OCI-LY1 (cell line): ENCODE data around the gene CENPT.

ENCODE experiments used
- H2AFZ ChIP-seq: fragments of 200-600 bp; sonication (generic), shearing (Covaris generic); 2 replicates; pipeline ENCODE4 v1.6.0; 2014; ENCODE audit warnings: antibody characterized with exemption, mild to moderate bottlenecking, low read length
- H3F3A ChIP-seq: fragments of 200-600 bp; sonication (generic), shearing (Covaris generic); 2 replicates; pipeline ENCODE4 v1.6.0; 2014; ENCODE audit warnings: mild to moderate bottlenecking, antibody characterized with exemption, low read length, moderate library complexity; ENCODE audit not compliant: insufficient read depth
- H3K27ac ChIP-seq: fragments of 200-600 bp; sonication (generic); 2 replicates; pipeline ENCODE4 v1.5.1; 2014; ENCODE audit warnings: low read length, mixed run types, mild to moderate bottlenecking, low read depth; ENCODE audit not compliant: poor library complexity, severe bottlenecking
- H3K27me3 ChIP-seq: fragments of 200-600 bp; sonication (generic); 2 replicates; pipeline ENCODE4 v1.6.0; 2014; ENCODE audit warnings: antibody characterized with exemption, mild to moderate bottlenecking, low read length, moderate library complexity; ENCODE audit not compliant: insufficient read depth
- H3K36me3 ChIP-seq: fragments of 200-600 bp; sonication (generic); 2 replicates; pipeline ENCODE4 v1.6.1; 2014; ENCODE audit warnings: mild to moderate bottlenecking, antibody characterized with exemption, low read length, moderate library complexity, mixed read lengths; ENCODE audit not compliant: insufficient read depth
- H3K4me1 ChIP-seq: fragments of 200-600 bp; sonication (generic); 2 replicates; pipeline ENCODE4 v1.5.1; 2014; ENCODE audit warnings: mild to moderate bottlenecking, low read length, moderate library complexity; ENCODE audit not compliant: insufficient read depth, severe bottlenecking
- H3K4me2 ChIP-seq: fragments of 200-600 bp; sonication (generic), shearing (Covaris generic); 2 replicates; pipeline ENCODE4 v1.6.1; 2014; ENCODE audit warnings: low read length
- H3K4me3 ChIP-seq: fragments of 200-600 bp; sonication (generic); 2 replicates; pipeline ENCODE4 v1.5.1; 2014; ENCODE audit warnings: low read length, low read depth, mild to moderate bottlenecking, mixed read lengths; ENCODE audit not compliant: poor library complexity, severe bottlenecking
- H3K79me2 ChIP-seq: fragments of 200-600 bp; shearing (Covaris generic); 2 replicates; pipeline ENCODE4 v1.6.1; 2016; ENCODE audit warnings: mixed run types, low read length, mixed read lengths; ENCODE audit not compliant: insufficient read depth
- H3K9ac ChIP-seq: fragments of 200-600 bp; sonication (generic), shearing (Covaris generic); 2 replicates; pipeline ENCODE4 v1.6.1; 2014; ENCODE audit warnings: mild to moderate bottlenecking, low read length, mixed read lengths
- H3K9me2 ChIP-seq: fragments of 200-600 bp; sonication (generic), shearing (Covaris generic); 2 replicates; pipeline ENCODE4 v1.6.1; 2014; ENCODE audit warnings: low read depth, mild to moderate bottlenecking, low read length, mixed read lengths
- H3K9me3 ChIP-seq: fragments of 200-600 bp; shearing (Covaris generic); 2 replicates; pipeline ENCODE4 v1.6.1; 2014; ENCODE audit warnings: low read length, mixed read lengths
- H4K20me1 ChIP-seq: fragments of 200-600 bp; sonication (generic), shearing (Covaris generic); 2 replicates; pipeline ENCODE4 v1.6.0; 2016; ENCODE audit warnings: mild to moderate bottlenecking, low read length; ENCODE audit not compliant: insufficient read depth
- EZH2 ChIP-seq: fragments of 200-600 bp; sonication (generic), shearing (Covaris generic); IDR thresholded peaks from 2 replicates; pipeline ENCODE4 v1.8.0; 2017; ENCODE audit warnings: borderline replicate concordance, mixed run types, mild to moderate bottlenecking, antibody characterized with exemption, low read length, moderate library complexity, mixed read lengths
- TF ChIP-seq, protein P1 (sequence below): fragments of 200-600 bp; sonication (generic), shearing (Covaris generic); IDR thresholded peaks from 2 replicates; pipeline ENCODE4 v1.5.1; 2017; ENCODE audit warnings: mild to moderate bottlenecking, antibody characterized with exemption, low read length, moderate library complexity, mixed read lengths

CENPT gene

DNA sequence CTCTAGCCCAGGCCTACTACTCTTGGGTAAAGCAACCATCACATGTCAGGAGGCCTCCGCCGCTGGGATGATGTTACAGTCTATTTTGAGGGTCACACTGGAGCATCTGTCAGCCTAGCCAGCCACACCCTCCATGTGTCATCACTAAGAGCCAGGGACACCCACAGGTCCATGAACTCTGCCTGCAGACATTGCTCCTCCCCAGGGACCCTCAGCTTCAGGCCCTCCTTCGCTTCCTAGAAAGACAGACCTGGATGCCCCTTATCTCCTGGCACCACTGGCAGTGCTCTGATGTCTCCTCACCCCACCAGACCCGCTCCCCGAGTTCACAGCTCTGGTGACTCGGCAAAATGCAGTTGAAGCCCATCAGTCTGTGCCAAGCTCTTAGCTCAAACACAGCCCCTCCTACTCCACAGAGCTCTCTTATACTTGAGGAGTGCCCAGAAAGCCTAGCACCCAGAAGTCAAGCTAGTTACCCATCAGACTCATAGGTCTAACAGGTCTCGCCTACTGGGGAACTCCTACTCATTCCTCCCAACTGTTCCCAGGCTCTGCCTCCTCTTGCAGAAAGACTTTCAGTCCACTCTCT, 47.1 kb downstream of the CENPT start:
- H3K36me3 ChIP-seq: peaks cover 44% of the 10 kb centered on the region; the same call in 1 of the 2 replicates

DNA sequence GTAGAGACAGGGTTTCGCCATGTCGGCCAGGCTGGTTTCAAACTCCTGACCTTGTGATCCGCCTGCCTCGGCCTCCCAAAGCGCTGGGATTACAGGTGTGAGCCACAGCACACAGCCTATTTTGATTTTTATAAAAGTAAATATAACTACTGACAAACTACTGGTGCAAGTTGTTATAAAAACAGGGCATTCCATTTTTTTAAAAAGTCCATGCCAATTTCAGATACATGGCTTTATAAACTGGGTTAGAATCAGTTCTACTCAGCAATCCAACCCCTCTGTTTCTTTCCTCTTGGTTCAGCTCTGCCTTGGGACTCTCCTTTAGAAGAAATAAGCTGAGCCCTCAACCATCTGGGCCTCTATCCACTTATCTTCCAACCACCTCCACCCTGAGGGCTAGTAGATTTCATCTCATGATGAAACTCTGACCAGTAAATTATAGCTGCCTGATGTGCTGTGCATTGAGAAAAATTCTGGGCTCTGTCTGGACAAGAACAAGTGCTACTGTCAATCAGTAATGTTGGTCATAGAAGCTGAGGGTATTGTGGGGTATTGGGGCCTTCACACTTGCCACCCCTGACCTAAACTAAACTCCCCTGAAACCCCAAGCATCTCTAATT, 51.3 kb downstream of the CENPT start:
- Histone ChIP-seq H3K4me3 (no peak overlapping the region), H2AFZ (no peak overlapping the region), H3K9ac (no peak overlapping the region), H3F3A (no peaks in the 10 kb centered on the region), H3K4me2 (no peak overlapping the region), H3K4me1 (peaks cover under 1% of the 10 kb centered on the region), H3K9me3 (no peaks in the 10 kb centered on the region), H3K36me3 (peaks cover 27% of the 10 kb centered on the region; the same call in 1 of the 2 replicates), H4K20me1 (no peaks in the 10 kb centered on the region), H3K79me2 (peaks cover 11% of the 10 kb centered on the region), H3K27me3 (no peaks in the 10 kb centered on the region), H3K27ac (no peak overlapping the region), H3K9me2 (no peaks in the 10 kb centered on the region)
- TF ChIP-seq EZH2: no peak
- TF ChIP-seq, protein P1, sequence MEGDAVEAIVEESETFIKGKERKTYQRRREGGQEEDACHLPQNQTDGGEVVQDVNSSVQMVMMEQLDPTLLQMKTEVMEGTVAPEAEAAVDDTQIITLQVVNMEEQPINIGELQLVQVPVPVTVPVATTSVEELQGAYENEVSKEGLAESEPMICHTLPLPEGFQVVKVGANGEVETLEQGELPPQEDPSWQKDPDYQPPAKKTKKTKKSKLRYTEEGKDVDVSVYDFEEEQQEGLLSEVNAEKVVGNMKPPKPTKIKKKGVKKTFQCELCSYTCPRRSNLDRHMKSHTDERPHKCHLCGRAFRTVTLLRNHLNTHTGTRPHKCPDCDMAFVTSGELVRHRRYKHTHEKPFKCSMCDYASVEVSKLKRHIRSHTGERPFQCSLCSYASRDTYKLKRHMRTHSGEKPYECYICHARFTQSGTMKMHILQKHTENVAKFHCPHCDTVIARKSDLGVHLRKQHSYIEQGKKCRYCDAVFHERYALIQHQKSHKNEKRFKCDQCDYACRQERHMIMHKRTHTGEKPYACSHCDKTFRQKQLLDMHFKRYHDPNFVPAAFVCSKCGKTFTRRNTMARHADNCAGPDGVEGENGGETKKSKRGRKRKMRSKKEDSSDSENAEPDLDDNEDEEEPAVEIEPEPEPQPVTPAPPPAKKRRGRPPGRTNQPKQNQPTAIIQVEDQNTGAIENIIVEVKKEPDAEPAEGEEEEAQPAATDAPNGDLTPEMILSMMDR: no peak

More for the DNA sequence above, 47.1 kb downstream of the CENPT start:
- Histone ChIP-seq H3K27ac (no peak overlapping the region), H3K4me1 (peaks cover 30% of the 10 kb centered on the region), H3K4me3 (no peak overlapping the region), H3K79me2 (peaks cover 20% of the 10 kb centered on the region), H3K9me2 (no peaks in the 10 kb centered on the region), H3K4me2 (no peak overlapping the region), H3K27me3 (no peaks in the 10 kb centered on the region), H3K9me3 (no peaks in the 10 kb centered on the region), H3F3A (no peaks in the 10 kb centered on the region), H2AFZ (no peak overlapping the region), H4K20me1 (no peaks in the 10 kb centered on the region), H3K9ac (no peak overlapping the region)
- TF ChIP-seq, protein P1: no peak
- TF ChIP-seq EZH2: no peak

DNA sequence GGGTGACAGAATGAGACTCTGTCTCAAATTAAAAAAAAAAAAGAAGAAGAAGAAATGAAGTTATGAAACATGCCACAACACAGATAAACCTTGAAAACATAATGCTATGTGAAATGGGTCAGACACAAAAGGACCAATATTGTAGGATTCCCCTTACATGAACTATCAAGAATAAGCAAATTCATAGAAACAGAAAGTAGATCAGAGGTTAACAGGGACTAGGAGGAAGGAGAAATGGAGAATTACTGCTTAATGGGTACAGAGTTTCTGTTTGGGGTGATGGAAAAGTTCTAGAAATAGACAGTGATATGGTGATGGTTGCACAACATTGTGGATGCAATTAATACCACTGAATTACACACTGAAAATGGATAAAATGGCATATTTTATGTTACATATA, 57.4 kb downstream of the CENPT start:
- no peak overlapping the region for H3K27ac ChIP-seq
- H2AFZ ChIP-seq: no peak overlapping the region
- H3K9me3 ChIP-seq: no peaks in the 10 kb centered on the region
- H3K27me3 ChIP-seq: no peaks in the 10 kb centered on the region
- no peak overlapping the region for H3K4me2 ChIP-seq
- no peak overlapping the region for H3K4me3 ChIP-seq
- peaks cover 18% of the 10 kb centered on the region for H3K79me2 ChIP-seq
- no peaks in the 10 kb centered on the region for H3F3A ChIP-seq
- H4K20me1 ChIP-seq: no peaks in the 10 kb centered on the region
- no peaks in the 10 kb centered on the region for H3K36me3 ChIP-seq
- TF ChIP-seq EZH2: no peak
- TF ChIP-seq, protein P1: no peak
- peaks cover 9% of the 10 kb centered on the region for H3K4me1 ChIP-seq
- H3K9ac ChIP-seq: no peak overlapping the region
- no peaks in the 10 kb centered on the region for H3K9me2 ChIP-seq
